ENCODE measurements around the gene NECAB3. TPM values are rescaled to one million over a fixed set of nuclear protein-coding genes. Genes with fewer than 3 reads are reported as not detected.
A peak's percentile ranks its signal among the peaks of the same experiment; 100 is the strongest.

NECAB3 gene
- total RNA-seq, 1 experiment from 2014 or later, result 46.4 TPM

DNA sequence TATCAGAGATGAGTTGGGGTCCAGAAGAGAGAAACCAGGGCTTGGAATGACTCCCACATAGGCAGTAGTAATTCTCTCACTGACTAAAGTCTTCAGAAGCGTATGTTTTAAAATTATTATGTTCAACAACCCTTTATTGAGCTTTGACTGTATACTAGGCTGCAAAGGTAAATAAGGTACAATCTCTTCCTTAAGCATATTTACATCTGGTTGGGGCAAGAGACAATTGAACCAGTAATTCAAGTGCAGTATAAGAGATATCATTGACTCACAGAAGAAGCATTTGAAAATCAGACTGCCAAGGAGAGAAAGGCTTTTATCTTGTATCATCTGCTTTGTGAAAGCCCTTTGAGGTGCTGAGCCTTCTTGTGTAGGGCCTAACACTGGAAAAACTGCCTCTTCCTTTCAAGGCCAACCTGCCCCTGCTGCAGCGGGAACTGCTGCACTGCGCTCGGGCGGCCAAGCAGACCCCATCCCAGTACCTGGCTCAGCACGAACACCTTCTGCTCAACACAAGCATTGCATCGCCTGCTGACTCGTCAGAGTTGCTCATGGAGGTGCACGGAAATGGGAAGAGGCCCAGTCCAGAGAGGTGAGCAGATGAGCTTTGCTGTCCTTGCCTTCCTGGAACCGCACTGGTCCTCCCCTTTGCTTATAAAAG lies 51.4 kb downstream of the NECAB3 start:
- H3K36me3 ChIP-seq (ENCODE audit: control insufficient read depth, insufficient read depth, low read length), result no peaks in the 10 kb centered on the region; the same call in 1 of the 2 replicates
- no peak for ATAC-seq
- no TSS peak for BruUV-seq (replicated peaks)
- no peaks in the 10 kb centered on the region for H3K4me1 ChIP-seq (ENCODE audit: control insufficient read depth, insufficient read depth, low read length)
- no peak for TF ChIP-seq POLR2AphosphoS5 (IDR thresholded peaks at IDR 0.05; ENCODE audit: low read depth, low read length)
- ChIA-PET POLR2A (no interaction called here), CTCF (no interaction called here)
- no peaks in the 10 kb centered on the region for H3K9me3 ChIP-seq (ENCODE audit: control insufficient read depth, insufficient read depth, low read depth, low read length)
- in situ Hi-C loops (cut with HindIII; ENCODE audit: low pct_unique_long_range_greater_than_20kb, low sequenced_read_pairs) (no loop called here), intact Hi-C loops (cut with micrococcal nuclease; ENCODE audit: unreplicated experiment) (no loop called here)
- no peaks in the 10 kb centered on the region for H3K27me3 ChIP-seq (ENCODE audit: control insufficient read depth, insufficient read depth, low read length)
- DNase-seq (ENCODE audit: low read depth, low spot score), result no peak
- no peak overlapping the region for H3K27ac ChIP-seq (ENCODE audit: low read length)
- no peak overlapping the region for H3K4me3 ChIP-seq (ENCODE audit: low read depth in 2 of 2, low read length in 2 of 2)

GRCh38 chr20:33621717-33622400 lies 52.4 kb downstream of the NECAB3 start:
- Histone ChIP-seq H3K36me3 (ENCODE audit: control insufficient read depth, insufficient read depth, low read length) (no peaks in the 10 kb centered on the region), H3K4me1 (ENCODE audit: control insufficient read depth, insufficient read depth, low read length) (no peaks in the 10 kb centered on the region), H3K27me3 (ENCODE audit: control insufficient read depth, insufficient read depth, low read length) (no peaks in the 10 kb centered on the region), H3K27ac (ENCODE audit: low read length) (no peak overlapping the region), H3K4me3 (ENCODE audit: low read depth in 2 of 2, low read length in 2 of 2) (no peak overlapping the region), H3K9me3 (ENCODE audit: control insufficient read depth, insufficient read depth, low read depth, low read length) (no peaks in the 10 kb centered on the region)
- no TSS peak for BruUV-seq (replicated peaks)
- no peak for TF ChIP-seq SIN3A (IDR thresholded peaks at IDR 0.05; ENCODE audit: borderline replicate concordance, insufficient read depth, low read depth, low read length)
- TF ChIP-seq, protein P1, sequence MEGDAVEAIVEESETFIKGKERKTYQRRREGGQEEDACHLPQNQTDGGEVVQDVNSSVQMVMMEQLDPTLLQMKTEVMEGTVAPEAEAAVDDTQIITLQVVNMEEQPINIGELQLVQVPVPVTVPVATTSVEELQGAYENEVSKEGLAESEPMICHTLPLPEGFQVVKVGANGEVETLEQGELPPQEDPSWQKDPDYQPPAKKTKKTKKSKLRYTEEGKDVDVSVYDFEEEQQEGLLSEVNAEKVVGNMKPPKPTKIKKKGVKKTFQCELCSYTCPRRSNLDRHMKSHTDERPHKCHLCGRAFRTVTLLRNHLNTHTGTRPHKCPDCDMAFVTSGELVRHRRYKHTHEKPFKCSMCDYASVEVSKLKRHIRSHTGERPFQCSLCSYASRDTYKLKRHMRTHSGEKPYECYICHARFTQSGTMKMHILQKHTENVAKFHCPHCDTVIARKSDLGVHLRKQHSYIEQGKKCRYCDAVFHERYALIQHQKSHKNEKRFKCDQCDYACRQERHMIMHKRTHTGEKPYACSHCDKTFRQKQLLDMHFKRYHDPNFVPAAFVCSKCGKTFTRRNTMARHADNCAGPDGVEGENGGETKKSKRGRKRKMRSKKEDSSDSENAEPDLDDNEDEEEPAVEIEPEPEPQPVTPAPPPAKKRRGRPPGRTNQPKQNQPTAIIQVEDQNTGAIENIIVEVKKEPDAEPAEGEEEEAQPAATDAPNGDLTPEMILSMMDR (IDR thresholded peaks at IDR 0.05), result no peak
- no peak for TF ChIP-seq TCF7L2 (IDR thresholded peaks at IDR 0.05; ENCODE audit: low read depth, low read length)
- TF ChIP-seq REST (IDR thresholded peaks at IDR 0.05; ENCODE audit: insufficient read depth in 1 of 2, low read depth in 2 of 2, low read length in 1 of 2), result no peak
- TF ChIP-seq POLR2AphosphoS5 (IDR thresholded peaks at IDR 0.05; ENCODE audit: low read depth, low read length), result no peak
- in situ Hi-C loops (cut with HindIII; ENCODE audit: low pct_unique_long_range_greater_than_20kb, low sequenced_read_pairs) (no loop called here), intact Hi-C loops (cut with micrococcal nuclease; ENCODE audit: unreplicated experiment) (no loop called here)
- ChIA-PET CTCF (no interaction called here), POLR2A (no interaction called here)
- ATAC-seq, result no peak
- no peak for DNase-seq (ENCODE audit: low read depth, low spot score)

DNA sequence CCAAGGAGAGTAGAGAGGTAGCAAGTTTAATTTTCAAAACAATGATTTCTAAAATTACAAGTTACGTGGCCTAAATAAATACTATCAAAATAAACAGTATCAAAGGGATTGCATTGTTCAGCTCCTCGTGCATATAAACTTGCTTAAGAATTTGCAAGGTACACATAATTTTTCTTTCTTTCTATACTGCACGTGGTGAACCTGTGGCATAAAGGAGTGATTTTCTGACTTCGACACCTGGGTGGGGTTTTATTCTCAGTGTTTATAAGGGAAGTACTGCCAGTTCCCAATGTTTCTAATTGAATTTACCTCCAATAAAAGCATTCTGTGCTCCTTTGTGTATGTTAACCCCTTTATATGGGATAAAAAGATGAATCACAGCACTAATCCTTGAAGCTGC lies 62.2 kb downstream of the NECAB3 start:
- ChIA-PET POLR2A (no interaction called here), CTCF (no interaction called here)
- H3K4me3 ChIP-seq (ENCODE audit: low read depth in 2 of 2, low read length in 2 of 2), result no peak overlapping the region
- in situ Hi-C loops (cut with HindIII; ENCODE audit: low pct_unique_long_range_greater_than_20kb, low sequenced_read_pairs) (no loop called here), intact Hi-C loops (cut with micrococcal nuclease; ENCODE audit: unreplicated experiment) (no loop called here)
- no peaks in the 10 kb centered on the region for H3K27me3 ChIP-seq (ENCODE audit: control insufficient read depth, insufficient read depth, low read length)
- TF ChIP-seq, protein P1 (IDR thresholded peaks at IDR 0.05), result no peak
- TF ChIP-seq POLR2AphosphoS5 (IDR thresholded peaks at IDR 0.05; ENCODE audit: low read depth, low read length) (no peak), TCF7L2 (IDR thresholded peaks at IDR 0.05; ENCODE audit: low read depth, low read length) (no peak), SIN3A (IDR thresholded peaks at IDR 0.05; ENCODE audit: borderline replicate concordance, insufficient read depth, low read depth, low read length) (no peak), REST (IDR thresholded peaks at IDR 0.05; ENCODE audit: insufficient read depth in 1 of 2, low read depth in 2 of 2, low read length in 1 of 2) (no peak)
- H3K9me3 ChIP-seq (ENCODE audit: control insufficient read depth, insufficient read depth, low read depth, low read length), result no peaks in the 10 kb centered on the region
- H3K4me1 ChIP-seq (ENCODE audit: control insufficient read depth, insufficient read depth, low read length), result no peaks in the 10 kb centered on the region
- H3K27ac ChIP-seq (ENCODE audit: low read length), result no peak overlapping the region
- no peak for DNase-seq (ENCODE audit: low read depth, low spot score)
- H3K36me3 ChIP-seq (ENCODE audit: control insufficient read depth, insufficient read depth, low read length), result peaks cover 3% of the 10 kb centered on the region; the same call in 1 of the 2 replicates
- TSS peak; percentile 52 for BruUV-seq (replicated peaks)
- no peak for ATAC-seq

All from Panc1 (cell line).